ENCODE results near the gene RNGTT.

GRCh38 chr6:88970301-88970700 is 6.9 kb upstream of the RNGTT start:
- TF ChIP-seq POLR2A (IDR thresholded peaks at IDR 0.05; ENCODE audit: low read depth, low read length) (no peak), POLR2AphosphoS5 (IDR thresholded peaks at IDR 0.05; ENCODE audit: low read depth, low read length) (no peak), TAF1 (IDR thresholded peaks at IDR 0.05; ENCODE audit: borderline replicate concordance, low read depth, low read length) (no peak)
